ENCODE data around the gene FAM124A. TPM values are rescaled to one million over a fixed set of nuclear protein-coding genes. Genes with fewer than 3 reads are reported as not detected.

The FAM124A gene
- total and polyA plus RNA-seq, 2 donors (not counting 3 experiments of a cell fraction or from before 2014, with no cell fraction given): 3.8 to 9.9 TPM

DNA sequence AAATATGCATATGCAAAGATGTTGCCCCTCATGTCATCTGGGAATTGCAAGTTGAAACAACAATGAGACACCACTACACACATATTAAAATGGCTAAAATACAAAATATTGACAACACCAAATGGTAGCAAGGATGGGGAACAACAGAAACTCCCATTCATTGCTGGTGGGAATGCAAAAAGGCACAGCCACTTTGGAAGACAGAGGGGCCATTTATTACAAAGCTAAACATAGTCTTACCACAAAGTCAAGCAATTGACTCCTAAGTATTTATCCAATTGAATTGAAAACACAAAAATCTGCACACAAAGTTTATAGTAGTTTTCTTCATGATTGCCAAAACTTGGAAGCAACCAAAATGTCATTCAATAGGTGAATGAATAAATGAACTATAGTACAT is 111.2 kb downstream of the FAM124A start:
- H3K9ac ChIP-seq (replicated peaks; ENCODE audit: extremely low read depth, insufficient read depth, low read length): no peak overlapping the region
- H3K79me2 ChIP-seq (ENCODE audit: control insufficient read depth, insufficient read depth, low read length): no peaks in the 10 kb centered on the region
- no peaks in the 10 kb centered on the region for H3K4me1 ChIP-seq (ENCODE audit: control insufficient read depth, extremely low read depth, insufficient read depth, low read length)
- H3K27me3 ChIP-seq (ENCODE audit: control insufficient read depth in 2 of 2, insufficient read depth in 2 of 2, low read length in 2 of 2): peaks cover 0 to 3% of the 10 kb centered on the region in 2 experiments
- no peaks in the 10 kb centered on the region for H3K36me3 ChIP-seq (ENCODE audit: control insufficient read depth in 2 of 2, extremely low read depth in 1 of 2, insufficient read depth in 2 of 2, low read length in 2 of 2)
- POLR2A ChIA-PET: no interaction called here
- TF ChIP-seq EZH2 (IDR thresholded peaks at IDR 0.05; ENCODE audit: borderline replicate concordance, low read depth, low read length, severe bottlenecking): no peak
- no peak for TF ChIP-seq MYC (IDR thresholded peaks at IDR 0.05; ENCODE audit: low read depth, low read length)
- no peak for TF ChIP-seq FOS (IDR thresholded peaks at IDR 0.05; ENCODE audit: borderline replicate concordance, insufficient read depth, low read length)
- TF ChIP-seq, protein P1, sequence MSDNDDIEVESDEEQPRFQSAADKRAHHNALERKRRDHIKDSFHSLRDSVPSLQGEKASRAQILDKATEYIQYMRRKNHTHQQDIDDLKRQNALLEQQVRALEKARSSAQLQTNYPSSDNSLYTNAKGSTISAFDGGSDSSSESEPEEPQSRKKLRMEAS (IDR thresholded peaks at IDR 0.05; ENCODE audit: insufficient read depth, insufficient read length): no peak
- no peak for TF ChIP-seq JUN (IDR thresholded peaks at IDR 0.05; ENCODE audit: borderline replicate concordance, insufficient read depth, insufficient read length, low read depth)
- H4K20me1 ChIP-seq (replicated peaks; ENCODE audit: control insufficient read depth, extremely low read depth, insufficient read depth, low read length): no peaks in the 10 kb centered on the region
- dilution Hi-C loops (cut with MboI; ENCODE audit: extremely low pct_ligation_motif_present, low sequenced_read_pairs): no loop called here
- DNase-seq (ENCODE audit: low read depth, low spot score) (no peak), FAIRE-seq (no peak)
- intact Hi-C loops (cut with micrococcal nuclease): no loop called here
- no peak overlapping the region for H3K27ac ChIP-seq (ENCODE audit: insufficient read depth, low read depth, low read length)
- no peaks in the 10 kb centered on the region for H3K9me3 ChIP-seq (replicated peaks; ENCODE audit: control insufficient read depth, insufficient read depth, low read length)
- no peaks in the 10 kb centered on the region for H3K9me1 ChIP-seq (replicated peaks; ENCODE audit: control insufficient read depth, extremely low read depth, insufficient read depth, low read length)
- no peak overlapping the region for H3K4me3 ChIP-seq (replicated peaks in 1 of 3; ENCODE audit: insufficient read depth in 1 of 3, low read depth in 1 of 3, low read length in 3 of 3)
- no peak overlapping the region for H2AFZ ChIP-seq (ENCODE audit: low read depth, low read length)
- H3K4me2 ChIP-seq (ENCODE audit: insufficient read depth, low read length): no peak overlapping the region
- BruUV-seq (replicated peaks): no TSS peak
- CTCF ChIA-PET: interaction anchor here (2.1 kb wide), 1 partner anchor 47 kb away, joined by 8 read pairs; no protein-coding TSS in a partner anchor

DNA sequence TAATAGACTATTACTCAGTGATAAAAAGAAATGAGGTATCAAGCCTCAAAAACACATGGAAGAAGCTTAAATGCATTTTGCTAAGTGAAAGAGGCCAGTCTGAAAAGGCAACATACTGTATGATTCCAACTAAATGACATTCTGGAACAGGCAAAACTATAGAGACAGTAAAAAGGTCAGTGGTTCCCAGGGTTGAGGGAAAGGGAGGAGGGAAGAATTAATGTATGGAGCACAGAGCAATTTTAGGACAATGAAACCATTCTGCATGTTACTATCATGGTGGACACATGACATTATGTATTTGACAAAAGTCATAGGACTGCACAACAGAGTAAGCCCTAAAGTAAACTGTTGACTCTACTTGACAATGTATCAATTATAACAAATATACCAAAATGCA is 111.6 kb downstream of the FAM124A start:
- Histone ChIP-seq H3K27me3 (ENCODE audit: control insufficient read depth in 2 of 2, insufficient read depth in 2 of 2, low read length in 2 of 2) (peaks cover 0 to 3% of the 10 kb centered on the region in 2 experiments), H3K4me2 (ENCODE audit: insufficient read depth, low read length) (no peak overlapping the region), H3K9ac (replicated peaks; ENCODE audit: extremely low read depth, insufficient read depth, low read length) (no peak overlapping the region), H3K36me3 (ENCODE audit: control insufficient read depth in 2 of 2, extremely low read depth in 1 of 2, insufficient read depth in 2 of 2, low read length in 2 of 2) (no peaks in the 10 kb centered on the region), H3K9me1 (replicated peaks; ENCODE audit: control insufficient read depth, extremely low read depth, insufficient read depth, low read length) (no peaks in the 10 kb centered on the region), H2AFZ (ENCODE audit: low read depth, low read length) (no peak overlapping the region), H4K20me1 (replicated peaks; ENCODE audit: control insufficient read depth, extremely low read depth, insufficient read depth, low read length) (no peaks in the 10 kb centered on the region), H3K27ac (ENCODE audit: insufficient read depth, low read depth, low read length) (no peak overlapping the region), H3K79me2 (ENCODE audit: control insufficient read depth, insufficient read depth, low read length) (no peaks in the 10 kb centered on the region), H3K4me3 (replicated peaks in 1 of 3; ENCODE audit: insufficient read depth in 1 of 3, low read depth in 1 of 3, low read length in 3 of 3) (no peak overlapping the region), H3K9me3 (replicated peaks; ENCODE audit: control insufficient read depth, insufficient read depth, low read length) (no peaks in the 10 kb centered on the region), H3K4me1 (ENCODE audit: control insufficient read depth, extremely low read depth, insufficient read depth, low read length) (no peaks in the 10 kb centered on the region)
- FAIRE-seq (no peak), DNase-seq (ENCODE audit: low read depth, low spot score) (no peak)
- ChIA-PET POLR2A (no interaction called here), CTCF (interaction anchor here (2.1 kb wide), 1 partner anchor 48 kb away, joined by 8 read pairs; no protein-coding TSS in a partner anchor)
- dilution Hi-C loops (cut with MboI; ENCODE audit: extremely low pct_ligation_motif_present, low sequenced_read_pairs) (no loop called here), intact Hi-C loops (cut with micrococcal nuclease) (no loop called here)
- no TSS peak for BruUV-seq (replicated peaks)
- TF ChIP-seq FOS (IDR thresholded peaks at IDR 0.05; ENCODE audit: borderline replicate concordance, insufficient read depth, low read length) (no peak), POLR2A (IDR thresholded peaks at IDR 0.05; ENCODE audit: low read depth, low read length) (no peak), GATA2 (IDR thresholded peaks at IDR 0.05; ENCODE audit: insufficient read depth, insufficient read length, low read depth, low read length) (no peak), JUN (IDR thresholded peaks at IDR 0.05; ENCODE audit: borderline replicate concordance, insufficient read depth, insufficient read length, low read depth) (no peak), POLR2AphosphoS5 (IDR thresholded peaks at IDR 0.05; ENCODE audit: insufficient read depth, low read depth, low read length) (no peak), EZH2 (IDR thresholded peaks at IDR 0.05; ENCODE audit: borderline replicate concordance, low read depth, low read length, severe bottlenecking) (no peak), MYC (IDR thresholded peaks at IDR 0.05; ENCODE audit: low read depth, low read length) (no peak)
- TF ChIP-seq, protein P1 (IDR thresholded peaks at IDR 0.05; ENCODE audit: insufficient read depth, insufficient read length): no peak
- TF ChIP-seq, protein P2, sequence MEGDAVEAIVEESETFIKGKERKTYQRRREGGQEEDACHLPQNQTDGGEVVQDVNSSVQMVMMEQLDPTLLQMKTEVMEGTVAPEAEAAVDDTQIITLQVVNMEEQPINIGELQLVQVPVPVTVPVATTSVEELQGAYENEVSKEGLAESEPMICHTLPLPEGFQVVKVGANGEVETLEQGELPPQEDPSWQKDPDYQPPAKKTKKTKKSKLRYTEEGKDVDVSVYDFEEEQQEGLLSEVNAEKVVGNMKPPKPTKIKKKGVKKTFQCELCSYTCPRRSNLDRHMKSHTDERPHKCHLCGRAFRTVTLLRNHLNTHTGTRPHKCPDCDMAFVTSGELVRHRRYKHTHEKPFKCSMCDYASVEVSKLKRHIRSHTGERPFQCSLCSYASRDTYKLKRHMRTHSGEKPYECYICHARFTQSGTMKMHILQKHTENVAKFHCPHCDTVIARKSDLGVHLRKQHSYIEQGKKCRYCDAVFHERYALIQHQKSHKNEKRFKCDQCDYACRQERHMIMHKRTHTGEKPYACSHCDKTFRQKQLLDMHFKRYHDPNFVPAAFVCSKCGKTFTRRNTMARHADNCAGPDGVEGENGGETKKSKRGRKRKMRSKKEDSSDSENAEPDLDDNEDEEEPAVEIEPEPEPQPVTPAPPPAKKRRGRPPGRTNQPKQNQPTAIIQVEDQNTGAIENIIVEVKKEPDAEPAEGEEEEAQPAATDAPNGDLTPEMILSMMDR (IDR thresholded peaks at IDR 0.05; ENCODE audit: extremely low read depth in 1 of 2, insufficient read depth in 1 of 2, low read depth in 1 of 2, low read length in 2 of 2): no peak

Measured in endothelial cell of umbilical vein (primary cell).